HG03095 (cell line): ENCODE measurements around the gene TMEM63B.
"Not testable (repeated sequence)": the region's sequence is repeated elsewhere in the genome, so short reads cannot be mapped to it uniquely, and the experiment has no call there.

Source experiments
- ATAC-seq: cut with Tn5 transposase; IDR thresholded peaks from one replicate; pipeline ENCODE4 v1.9.1; 2021; ENCODE audit warnings: moderate library complexity; ENCODE audit not compliant: unreplicated experiment

The TMEM63B gene

DNA sequence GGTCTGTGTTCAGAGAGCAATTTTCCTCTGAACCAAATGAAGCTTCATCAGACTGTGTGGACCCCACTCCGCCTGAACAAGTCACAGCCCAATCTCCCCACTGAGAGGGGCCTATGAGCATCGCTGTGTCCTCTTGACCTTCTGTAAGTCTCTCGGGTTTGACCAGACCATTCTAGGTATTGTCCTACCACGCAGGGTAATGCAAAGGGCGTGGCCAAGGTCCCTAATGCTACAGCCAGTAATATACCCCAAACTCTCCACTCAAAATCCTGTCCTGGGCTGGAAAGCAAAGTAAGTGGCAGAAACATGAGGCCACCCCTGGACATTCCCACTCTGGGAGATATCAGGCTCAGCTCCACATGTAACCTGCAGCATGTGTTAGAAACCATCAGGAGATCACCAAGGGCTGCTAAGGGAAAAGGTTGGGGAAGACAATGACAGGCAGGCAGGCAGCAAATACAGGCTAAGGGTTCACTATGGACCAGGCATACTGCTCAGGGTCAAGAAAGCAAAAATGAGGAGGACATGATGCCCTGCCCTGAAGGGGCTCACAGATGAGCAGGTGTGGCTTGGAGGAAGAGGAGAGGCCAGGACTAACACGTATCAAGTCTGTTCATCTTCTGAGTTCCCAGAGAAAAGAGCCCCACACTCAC is 33.5 kb upstream of the TMEM63B start:
- ATAC-seq: no peak

DNA sequence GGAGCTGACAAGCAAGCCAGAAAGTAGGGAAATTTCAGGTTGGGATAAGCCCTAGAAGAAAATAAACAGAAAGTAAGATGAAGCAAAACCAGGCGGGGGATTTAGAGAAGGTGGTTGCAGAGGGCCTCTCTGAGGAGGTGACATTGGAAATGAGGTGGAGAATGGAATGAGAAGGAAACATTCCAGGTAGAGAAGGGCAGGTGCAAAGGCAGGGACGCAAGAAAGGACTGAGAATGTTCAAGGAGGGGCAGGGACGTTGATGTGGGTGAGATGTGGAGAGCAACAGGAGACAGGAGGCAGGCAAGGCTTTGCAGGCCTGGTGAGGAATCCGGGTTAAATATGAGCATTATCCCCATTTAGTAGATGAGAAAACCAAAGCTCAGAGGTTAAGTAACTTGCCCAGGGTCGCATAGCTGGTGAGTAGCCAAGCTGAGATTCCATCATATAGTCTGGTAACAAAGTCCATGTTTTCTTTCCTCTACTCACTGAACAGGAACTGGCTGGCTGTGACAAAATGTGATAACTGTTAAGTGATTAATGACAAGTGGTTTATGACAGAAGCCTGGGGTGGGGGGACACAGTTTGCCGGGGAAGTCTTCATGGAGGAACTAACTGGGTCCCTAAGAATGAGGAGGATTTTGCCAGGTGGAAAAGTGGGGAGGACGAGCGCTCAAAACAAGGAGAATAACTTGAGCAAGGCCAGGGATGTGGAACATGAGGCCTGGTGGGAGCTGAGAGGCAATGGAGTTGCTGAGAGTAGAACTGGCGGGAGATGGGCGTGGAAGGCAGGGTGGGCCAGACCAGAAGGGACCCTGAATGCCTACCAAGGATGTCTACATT is 32.7 kb upstream of the TMEM63B start:
- no peak for ATAC-seq

DNA sequence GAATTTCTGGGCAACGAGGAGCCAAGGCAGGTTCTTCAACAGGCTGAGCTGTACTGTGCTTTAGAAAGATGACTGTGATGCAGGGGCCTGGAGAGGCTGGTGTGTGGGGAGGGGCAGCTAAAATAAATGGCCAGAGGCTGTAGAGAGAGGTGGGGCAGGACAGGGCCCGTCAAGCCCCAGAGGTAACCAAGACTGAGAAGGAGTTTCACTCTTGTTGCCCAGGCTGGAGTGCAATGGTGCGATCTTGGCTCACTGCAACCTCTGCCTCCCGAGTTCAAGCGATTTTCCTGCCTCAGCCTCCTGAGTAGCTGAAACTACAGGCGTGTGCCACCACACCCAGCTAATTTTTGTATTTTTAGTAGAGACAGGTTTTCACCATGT is 32.1 kb upstream of the TMEM63B start:
- not testable (repeated sequence) for ATAC-seq

DNA sequence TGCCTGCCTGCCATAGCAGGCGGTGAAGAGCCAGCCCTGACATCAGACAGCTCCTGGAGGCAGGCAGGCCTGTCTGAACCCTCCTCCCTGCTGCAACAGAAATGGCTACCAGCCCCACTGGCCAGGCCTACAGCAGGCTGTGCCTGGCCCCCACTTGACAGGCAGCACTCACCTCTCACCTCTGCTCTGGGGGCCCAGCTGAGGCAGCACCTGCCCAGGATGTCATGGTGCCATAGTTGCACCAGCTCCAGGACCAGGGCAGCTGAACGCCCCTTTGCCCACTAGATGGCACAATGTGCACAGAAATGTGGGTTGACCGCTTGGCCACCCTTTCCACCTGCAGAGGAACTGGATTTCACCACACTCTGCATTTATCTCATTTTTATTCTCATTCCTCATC is 30.7 kb upstream of the TMEM63B start:
- no peak for ATAC-seq

DNA sequence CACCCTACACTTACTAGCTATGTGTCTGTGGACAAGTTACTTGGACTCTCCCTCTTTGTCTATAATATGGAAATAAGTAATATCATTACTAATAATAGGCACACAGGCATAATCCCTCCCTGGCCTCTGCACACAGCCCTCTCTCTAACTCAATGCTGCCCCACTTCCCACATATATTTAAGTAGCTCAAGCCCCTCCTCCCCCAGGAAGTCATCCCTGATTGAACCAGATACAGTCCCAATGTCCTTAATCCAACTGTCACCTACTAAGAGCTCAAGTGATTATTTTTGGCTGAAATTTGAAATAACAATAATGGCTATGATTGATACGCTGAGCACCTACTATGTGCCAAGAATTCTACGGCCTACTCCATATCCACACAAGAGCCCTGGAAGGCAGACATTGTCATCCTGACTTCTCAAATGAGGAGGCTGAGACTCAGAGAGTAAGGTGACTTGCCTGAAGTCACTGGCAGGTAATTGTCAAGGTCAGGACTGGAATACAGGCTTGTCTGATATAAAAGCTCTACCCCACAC is 29.5 kb upstream of the TMEM63B start:
- no peak for ATAC-seq

DNA sequence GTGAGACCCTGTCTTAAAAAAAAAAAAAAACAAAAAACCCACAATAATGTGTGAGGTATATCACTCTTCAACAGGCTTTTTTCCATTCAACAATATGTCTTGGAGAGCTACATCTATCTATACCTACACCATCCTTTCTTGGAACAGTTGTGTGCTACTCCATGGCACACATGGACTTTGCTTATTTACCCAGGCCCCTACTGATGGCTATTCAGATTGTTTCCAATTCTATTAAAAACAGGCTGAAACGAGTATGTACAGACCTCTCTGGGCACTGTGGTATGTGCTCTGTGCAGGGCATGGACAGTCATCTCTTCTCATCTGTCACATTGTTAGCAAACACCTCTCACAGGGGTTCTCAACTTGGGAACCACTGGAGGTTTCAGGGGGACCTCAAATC is 28.2 kb upstream of the TMEM63B start:
- ATAC-seq: no peak

DNA sequence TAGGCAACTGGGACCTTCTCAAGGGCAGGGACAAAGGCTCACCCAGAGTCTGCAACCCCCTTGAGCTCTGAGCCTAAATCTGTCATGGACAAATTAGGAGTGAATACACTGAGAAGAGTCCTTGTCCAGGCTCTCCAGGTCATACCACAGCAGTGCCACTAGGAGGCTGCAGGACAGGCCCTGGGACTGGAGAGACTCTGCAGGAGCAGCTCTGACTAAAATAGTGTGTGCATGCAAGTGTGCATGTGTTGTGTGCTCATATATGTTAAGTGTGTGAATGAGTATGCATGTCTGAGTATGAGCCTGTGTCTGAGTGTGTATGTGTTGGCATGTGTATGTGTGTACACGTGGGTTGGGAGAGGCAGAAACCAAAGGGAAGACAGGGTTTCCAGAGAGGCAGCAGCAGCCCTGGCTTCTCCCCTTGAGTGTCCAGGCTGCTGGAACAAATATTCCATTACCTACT is 27.2 kb upstream of the TMEM63B start:
- no peak for ATAC-seq

DNA sequence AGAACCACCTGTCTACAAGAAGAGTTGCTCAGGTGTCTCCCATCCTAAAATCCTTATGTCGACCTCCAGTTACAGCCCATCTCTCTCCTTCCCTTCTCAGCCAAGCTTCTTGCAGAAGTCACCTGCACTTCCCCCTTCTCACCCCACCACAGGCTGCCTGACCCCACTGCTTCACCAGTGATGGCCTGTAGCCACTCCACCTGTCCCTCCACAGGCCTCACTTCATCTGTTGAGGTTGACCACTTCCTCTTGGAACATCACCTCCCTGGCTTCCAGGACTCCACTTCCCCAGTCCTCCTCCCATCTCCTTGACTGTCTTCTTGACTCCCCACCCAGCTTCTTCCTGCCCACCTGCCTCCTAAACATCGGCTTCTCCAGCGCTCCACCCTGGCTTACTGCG is 25.5 kb upstream of the TMEM63B start:
- no peak for ATAC-seq

DNA sequence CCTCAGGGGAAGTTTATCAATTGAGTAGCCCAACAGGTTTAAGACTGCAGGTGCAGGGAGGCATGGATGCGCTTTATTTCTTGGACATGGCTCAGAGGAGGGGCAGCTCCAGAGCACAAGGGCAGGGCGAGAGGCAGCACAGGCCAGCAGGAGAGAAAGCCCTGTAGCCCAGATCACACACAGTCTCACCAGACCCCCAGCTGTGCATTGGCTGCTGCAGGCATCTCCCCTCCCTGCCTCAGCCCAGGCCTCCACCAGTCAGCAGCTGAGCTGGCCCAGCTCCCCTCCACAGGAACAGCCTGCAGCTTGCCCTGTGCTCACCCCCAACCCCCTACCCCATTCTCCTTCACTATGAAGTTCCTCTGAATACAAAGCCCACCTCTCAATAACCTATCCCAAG is 24.8 kb upstream of the TMEM63B start:
- ATAC-seq: no peak

DNA sequence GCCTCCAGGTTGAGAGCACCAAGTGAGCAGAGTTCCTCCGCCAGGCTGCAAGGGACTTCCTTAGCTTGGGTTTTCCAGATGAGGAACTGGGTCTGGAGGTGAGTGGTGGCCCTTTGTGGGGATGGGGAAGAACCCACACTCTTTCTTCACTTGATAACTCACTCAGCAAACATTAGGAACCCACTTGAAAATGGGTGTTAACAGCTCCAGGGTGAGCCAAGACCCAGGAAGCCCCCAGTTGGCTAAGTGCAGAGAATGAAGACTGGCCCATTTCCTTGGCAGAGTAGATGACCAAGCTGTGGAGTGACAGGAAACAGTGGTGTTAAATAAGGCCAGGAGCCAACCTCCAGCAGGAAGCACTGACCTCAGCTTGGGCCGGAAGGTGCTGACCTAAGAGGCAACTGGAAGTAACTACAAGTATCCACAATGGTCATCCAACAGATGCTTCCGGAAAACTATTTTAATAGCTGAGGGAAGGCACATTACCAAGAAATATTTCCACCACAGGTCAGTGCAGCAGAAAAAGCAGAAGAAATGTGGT is 22.8 kb upstream of the TMEM63B start:
- no peak for ATAC-seq

DNA sequence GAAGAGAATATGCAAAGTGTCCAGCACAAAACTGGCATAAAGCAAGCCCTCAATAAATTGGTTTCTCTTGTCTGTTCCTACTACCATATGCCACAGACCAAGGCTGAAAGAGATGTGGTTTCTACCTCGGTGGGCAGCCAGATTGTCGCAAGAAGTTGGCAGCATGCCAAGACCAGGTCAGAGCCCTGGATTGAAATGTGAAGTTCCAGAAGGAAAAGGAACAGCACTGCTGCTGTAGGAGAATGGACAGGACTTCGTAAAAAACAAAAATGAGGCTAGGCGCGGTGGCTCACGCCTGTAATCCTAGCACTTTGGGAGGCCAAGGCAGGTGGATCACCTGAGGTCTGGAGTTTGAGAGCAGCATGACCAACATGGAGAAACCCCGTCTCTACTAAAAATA is 22.2 kb upstream of the TMEM63B start:
- no peak for ATAC-seq

DNA sequence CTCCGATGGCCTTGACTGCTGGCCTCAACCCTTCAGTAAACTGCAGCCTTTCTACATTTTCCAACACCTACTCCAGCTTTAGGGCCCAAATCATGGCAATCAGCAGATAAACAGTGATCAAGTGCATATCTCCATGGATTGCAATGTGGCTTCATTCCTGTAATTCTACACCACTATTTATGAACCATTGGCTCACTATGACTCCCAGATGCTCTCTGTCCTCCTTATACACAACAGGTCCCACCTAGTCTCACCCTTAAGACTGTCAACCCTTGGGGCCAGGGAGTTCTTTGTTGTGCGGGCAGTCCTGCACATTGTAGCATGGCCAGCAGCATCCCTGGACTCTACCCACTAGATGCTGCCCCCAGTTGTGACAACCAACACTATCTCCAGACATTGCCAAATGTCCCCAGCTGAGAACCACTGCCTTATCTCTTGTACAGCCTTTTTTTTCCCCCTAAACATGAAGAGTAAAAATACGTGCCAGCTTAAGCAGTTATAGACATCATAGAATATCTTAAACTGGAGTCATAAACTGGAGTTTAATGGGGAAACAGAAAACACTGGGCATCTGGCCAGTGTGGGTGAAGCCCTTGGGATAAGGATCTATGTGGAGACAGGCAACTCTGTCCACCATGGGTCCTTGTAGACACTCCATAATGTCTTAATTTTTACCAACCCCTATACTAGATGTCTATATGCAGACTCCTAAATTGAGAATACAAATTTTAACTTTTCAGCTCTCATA is 21.2 kb upstream of the TMEM63B start:
- ATAC-seq: no peak

DNA sequence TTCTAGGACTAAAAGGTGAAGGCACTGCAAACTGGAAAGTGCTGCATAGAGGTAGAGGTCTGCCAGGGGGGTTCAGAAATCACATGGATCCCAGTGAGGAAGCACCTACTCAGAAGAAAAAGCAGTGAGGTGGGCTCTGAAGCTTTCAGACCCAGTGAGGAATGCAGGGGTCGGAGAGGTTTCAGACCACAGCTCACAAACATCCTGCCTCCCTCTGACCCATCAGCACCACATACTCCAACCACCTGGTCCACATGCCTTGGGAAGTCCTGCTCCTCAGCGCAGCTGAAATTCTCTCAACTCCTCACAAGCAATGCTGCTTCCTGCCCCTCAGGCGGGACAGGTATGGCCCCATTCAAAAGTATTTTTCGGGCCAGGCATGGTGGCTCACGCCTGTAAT is 20.3 kb upstream of the TMEM63B start:
- ATAC-seq: no peak

DNA sequence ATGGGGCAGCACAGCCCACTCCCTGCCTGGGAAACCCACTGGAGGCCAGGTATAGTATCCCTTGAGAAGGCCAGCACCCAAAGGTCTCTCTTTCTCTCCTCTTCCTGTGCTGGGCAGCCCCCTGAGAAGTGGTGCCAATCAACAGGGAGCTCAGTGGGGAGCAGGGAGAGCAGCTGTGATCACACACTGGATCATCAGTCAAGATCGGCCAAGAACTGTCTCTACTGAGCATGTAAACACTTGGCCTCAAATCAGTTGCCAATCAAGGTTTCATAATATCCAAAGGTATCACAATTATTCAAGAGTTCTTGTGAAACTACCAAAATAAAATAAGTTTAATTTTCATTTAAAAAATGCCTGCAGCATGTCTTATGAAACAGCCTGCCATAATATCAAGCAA is 18.9 kb upstream of the TMEM63B start:
- no peak for ATAC-seq

DNA sequence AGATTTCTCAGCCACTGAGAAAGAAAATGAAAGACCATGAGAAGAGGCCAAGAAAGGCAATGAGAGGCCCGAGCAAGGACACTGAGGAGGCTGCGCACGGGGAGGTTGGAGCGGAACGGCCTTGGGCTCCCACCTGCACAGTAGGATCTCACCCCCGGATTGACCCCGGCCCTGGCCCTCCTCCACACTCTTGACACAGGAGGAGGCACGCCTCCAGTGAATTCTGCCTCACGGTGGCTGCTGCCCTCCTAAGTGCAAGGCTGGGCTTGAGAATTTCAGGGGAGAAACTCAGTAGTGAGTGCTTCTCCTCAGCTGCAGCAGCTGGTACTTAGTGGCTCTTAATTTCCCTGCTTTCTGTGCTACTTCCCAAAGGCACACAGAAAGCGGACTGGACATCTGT is 18.1 kb upstream of the TMEM63B start:
- ATAC-seq: no peak

DNA sequence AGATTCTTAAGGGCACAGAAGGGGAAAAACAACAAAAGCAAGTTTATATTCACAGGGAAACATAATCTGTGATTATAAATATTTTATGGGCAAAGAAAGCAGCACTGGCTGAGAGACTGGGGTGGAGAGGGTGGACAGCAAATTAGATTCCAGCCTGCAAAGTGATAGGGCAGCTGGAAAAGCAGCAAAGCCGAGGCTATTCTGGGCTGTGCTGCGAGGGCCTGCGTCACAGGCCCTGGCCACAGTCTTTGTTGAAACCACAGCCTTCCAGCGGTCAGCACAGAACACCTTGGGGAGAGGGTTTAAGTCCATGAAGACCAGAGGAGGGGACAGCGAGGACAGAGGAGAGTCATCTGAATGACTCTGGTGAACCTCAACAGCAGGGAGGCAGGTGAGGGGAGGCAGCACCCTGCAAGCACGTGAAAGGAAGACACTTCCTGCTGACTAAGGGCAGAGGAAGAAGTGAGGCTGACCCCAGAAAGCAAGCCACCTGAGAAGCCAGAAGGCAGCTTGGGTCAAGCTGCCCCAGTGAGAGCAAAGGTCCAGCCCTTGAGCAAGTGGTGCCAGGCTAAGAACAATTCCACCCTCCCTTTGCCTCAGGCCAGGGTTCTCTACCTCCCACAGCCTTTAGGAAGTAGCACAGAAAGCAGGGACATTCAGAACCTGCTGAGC is 17.2 kb upstream of the TMEM63B start:
- no peak for ATAC-seq

DNA sequence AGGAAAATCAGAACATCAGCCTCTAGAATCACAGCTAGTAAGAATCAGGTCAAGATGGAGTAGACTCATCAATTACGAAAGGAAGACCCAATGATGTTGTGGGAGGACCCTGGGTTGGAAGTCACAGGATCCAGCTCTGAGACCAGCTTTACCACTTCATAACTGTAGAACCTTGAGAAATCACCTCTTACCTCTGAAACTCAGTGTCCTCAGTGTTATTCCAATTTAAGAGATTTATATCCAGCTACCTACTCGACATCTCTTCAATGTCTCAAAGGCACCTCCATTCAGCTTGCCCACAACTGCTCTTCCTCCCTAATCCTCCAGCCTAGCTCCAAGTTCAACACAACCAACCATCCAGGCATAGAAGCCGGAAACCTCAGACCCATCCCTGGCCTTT is 16.4 kb upstream of the TMEM63B start:
- no peak for ATAC-seq

DNA sequence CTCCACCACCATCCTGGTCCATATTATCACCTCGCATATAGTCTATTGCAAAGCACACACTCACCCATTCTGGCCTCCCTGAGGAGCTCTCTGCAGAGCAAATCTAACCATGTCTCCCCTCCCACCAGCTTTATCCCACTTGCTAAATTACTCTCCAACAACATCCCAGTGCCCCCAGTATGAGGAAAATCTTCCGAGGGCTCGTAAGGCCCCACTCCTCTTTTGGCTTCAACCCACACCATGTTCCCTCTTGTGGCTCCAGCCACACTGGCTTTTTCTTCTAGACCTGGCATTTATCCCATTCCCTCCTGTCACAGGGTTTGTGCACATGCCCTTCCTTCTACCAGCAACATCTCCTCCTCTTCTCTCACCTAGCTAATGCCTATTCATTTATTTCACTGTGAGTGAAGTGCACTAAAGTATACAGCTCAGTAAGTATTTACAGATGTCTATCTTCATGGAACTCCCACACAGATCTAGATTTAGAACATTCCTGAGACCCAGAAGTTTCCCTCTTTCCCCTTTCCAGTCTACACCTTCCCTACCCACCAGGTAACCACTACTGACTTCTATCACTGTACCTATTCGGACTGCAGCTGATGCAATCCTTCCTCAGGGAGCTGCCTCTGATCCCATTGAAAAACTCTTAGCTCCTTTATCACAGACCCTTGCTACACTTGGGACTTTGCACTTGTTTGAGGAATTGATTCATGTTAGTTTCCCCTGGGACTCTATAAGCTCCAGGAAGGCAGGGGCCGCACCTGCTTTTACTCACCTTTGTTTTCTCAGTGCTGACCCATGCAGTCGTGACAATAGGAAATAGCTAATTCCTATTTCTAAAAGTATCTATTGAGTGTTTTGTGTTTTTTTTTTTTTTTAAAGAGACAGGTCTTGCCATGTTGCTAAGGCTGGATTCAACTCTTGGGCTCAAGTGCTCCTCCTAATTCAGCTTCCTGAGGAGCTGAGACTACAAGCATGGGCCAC is 15.6 kb upstream of the TMEM63B start:
- ATAC-seq: no peak

DNA sequence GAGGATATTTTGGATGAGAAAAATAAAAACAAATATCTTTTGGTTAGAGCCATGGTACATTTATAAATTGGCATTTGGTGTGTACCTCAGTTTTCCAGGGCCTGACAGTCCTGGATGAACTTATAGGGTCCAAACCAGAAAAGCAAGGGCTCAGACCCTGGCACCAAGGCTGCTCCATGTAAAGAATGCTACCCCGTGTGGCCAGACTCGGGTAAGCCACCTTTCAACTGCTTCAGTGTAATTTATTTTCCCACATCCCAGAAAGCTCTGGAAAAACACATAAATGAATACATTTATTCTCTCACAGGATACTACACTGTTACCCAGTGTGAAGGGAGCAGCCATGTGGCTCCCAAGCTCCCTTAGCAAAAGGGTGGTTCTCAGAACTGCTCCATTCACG is 13.9 kb upstream of the TMEM63B start:
- ATAC-seq: no peak

DNA sequence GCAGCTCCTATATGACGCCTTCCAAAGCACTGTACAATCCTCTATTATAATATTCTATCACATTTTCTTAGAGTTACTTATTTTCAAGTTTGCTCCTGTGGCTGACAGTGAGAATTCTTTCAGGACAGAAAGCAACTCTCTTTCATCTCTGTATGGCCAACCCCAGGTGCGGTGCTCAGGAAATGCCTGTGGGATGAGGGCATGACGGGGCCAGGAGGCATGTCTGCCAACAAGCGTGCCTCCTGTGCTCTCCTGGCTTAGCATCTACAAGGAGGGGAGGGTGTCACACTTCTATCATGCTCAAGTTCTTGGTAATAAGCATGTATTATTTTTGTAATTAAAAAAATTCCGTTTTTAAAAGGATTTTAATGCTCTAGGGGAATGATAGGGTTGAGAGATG is 11.5 kb upstream of the TMEM63B start:
- ATAC-seq: no peak
